RWPE1 (cell line): ENCODE measurements around the gene GPBP1L1.
"Not testable (repeated sequence)": the region's sequence is repeated elsewhere in the genome, so short reads cannot be mapped to it uniquely, and the experiment has no call there.

Experiments used
- CTCF ChIA-PET: fragments of 350-600 bp; sonication (Branson Sonifier 250); formaldehyde crosslinking; extraction: SDS; loops from one replicate; lab custom pipeline; 2021; lab: Yijun Ruan, JAX
- POLR2A ChIA-PET: fragments of 400-600 bp; formaldehyde crosslinking; extraction: SDS; loops from one replicate; lab custom pipeline; 2020; ENCODE audit warnings: antibody characterized with exemption; ENCODE audit not compliant: low non-redundant PET; lab: Yijun Ruan, JAX
- DNase-seq: peaks from one replicate; pipeline ENCODE4 v3.0.0; 2012; ENCODE audit warnings: low spot score
- H3K27ac ChIP-seq: fragments of 450-650 bp; 2 replicates; pipeline ENCODE4 v1.5.1; 2017
- CTCF ChIP-seq: fragments of 450-650 bp; conservative IDR thresholded peaks from 2 replicates; pipeline ENCODE4 v1.5.1; 2017; ENCODE audit warnings: low read depth, mild to moderate bottlenecking

GPBP1L1 gene

GRCh38 chr1:45607404-45608074 is 78.8 kb downstream of the GPBP1L1 start:
- ChIA-PET CTCF (no interaction called here), POLR2A (no interaction called here)
- no peak for TF ChIP-seq CTCF
- DNase-seq = no peak
- H3K27ac ChIP-seq = no peak overlapping the region

GRCh38 chr1:45604239-45604638 is 82.1 kb downstream of the GPBP1L1 start:
- CTCF ChIA-PET = interaction anchor here (0.6 kb wide), 1 partner anchor 78 kb away, joined by 4 read pairs; no protein-coding TSS in a partner anchor

GRCh38 chr1:45596765-45597164 is 89.6 kb downstream of the GPBP1L1 start:
- CTCF ChIA-PET, POLR2A ChIA-PET, DNase-seq: not testable (repeated sequence)
- 0 out of 2 replicates have a peak overlapping the region, but pooled peaks have one; percentile 9 for H3K27ac ChIP-seq

More at GRCh38 chr1:45604239-45604638, 82.1 kb downstream of the GPBP1L1 start:
- no peak overlapping the region for H3K27ac ChIP-seq
- POLR2A ChIA-PET = no interaction called here
- no peak for DNase-seq
- no peak for TF ChIP-seq CTCF

- ChIA-PET CTCF (no interaction called here), POLR2A (no interaction called here)
- DNase-seq = no peak
- TF ChIP-seq CTCF = no peak
- H3K27ac ChIP-seq = no peak overlapping the region
Measured at GRCh38 chr1:45594412-45594811, 91.9 kb downstream of the GPBP1L1 start.

GRCh38 chr1:45589861-45590260 is 96.5 kb downstream of the GPBP1L1 start:
- ChIA-PET CTCF (interaction anchor here (0.6 kb wide), 1 partner anchor 134 kb away, joined by 5 read pairs; no protein-coding TSS in a partner anchor), POLR2A (no interaction called here)
- no peak for TF ChIP-seq CTCF
- peak overlapping the region; percentile 71 for H3K27ac ChIP-seq
- peak; percentile 10 for DNase-seq

GRCh38 chr1:45586769-45587168 is 99.6 kb downstream of the GPBP1L1 start:
- ChIA-PET CTCF (no interaction called here), POLR2A (interaction anchor here (1.2 kb wide), 1 partner anchor 65 kb away, joined by 3 read pairs; the partner anchor contains the start of gene PRDX1)
- DNase-seq = no peak
- no peak overlapping the region for H3K27ac ChIP-seq
- TF ChIP-seq CTCF = no peak

- CTCF ChIA-PET = interaction anchor here (0.7 kb wide), 1 partner anchor 16 kb away, joined by 3 read pairs; no protein-coding TSS in a partner anchor
- no peak for DNase-seq
- POLR2A ChIA-PET = no interaction called here
- H3K27ac ChIP-seq = peak overlapping the region; percentile 62
- TF ChIP-seq CTCF = no peak
Measured at GRCh38 chr1:45585496-45586075, 100.7 kb downstream of the GPBP1L1 start.
